IMR-90 (cell line): ENCODE results near the gene NXPE3.

Source experiments
- BHLHE40 ChIP-seq: fragments of 150-350 bp; IDR thresholded peaks from 2 replicates; pipeline ENCODE4 v1.6.1; 2016; ENCODE audit warnings: mild to moderate bottlenecking, low read depth, low read length
- CEBPB ChIP-seq: IDR thresholded peaks from 2 replicates; pipeline ENCODE4 v1.6.1; 2012; ENCODE audit warnings: low read depth, low read length, improper control_type of control experiment
- CHD1 ChIP-seq: IDR thresholded peaks from 2 replicates; pipeline ENCODE4 v1.6.1; 2012; ENCODE audit warnings: low read depth, low read length, improper control_type of control experiment
- FOS ChIP-seq: fragments of 150-350 bp; IDR thresholded peaks from 2 replicates; pipeline ENCODE4 v1.6.1; 2016; ENCODE audit warnings: low read depth, low read length
- MAFK ChIP-seq: IDR thresholded peaks from 2 replicates; pipeline ENCODE4 v1.6.1; 2012; ENCODE audit warnings: low read depth, low read length, improper control_type of control experiment
- MXI1 ChIP-seq: IDR thresholded peaks from 2 replicates; pipeline ENCODE4 v1.6.1; 2012; ENCODE audit warnings: low read depth, mild to moderate bottlenecking, low read length, moderate library complexity, borderline replicate concordance
- POLR2A ChIP-seq: IDR thresholded peaks from 2 replicates; pipeline ENCODE4 v1.6.1; 2012; ENCODE audit warnings: mild to moderate bottlenecking, low read depth, low read length
- RAD21 ChIP-seq: IDR thresholded peaks from 2 replicates; pipeline ENCODE4 v1.6.1; 2012; ENCODE audit warnings: low read length, improper control_type of control experiment
- RFX5 ChIP-seq: IDR thresholded peaks from 2 replicates; pipeline ENCODE4 v1.8.0; 2012; ENCODE audit warnings: low read depth, mild to moderate bottlenecking, low read length, moderate library complexity
- SMC3 ChIP-seq: fragments of 150-350 bp; IDR thresholded peaks from 2 replicates; pipeline ENCODE4 v1.6.1; 2016; ENCODE audit warnings: low read depth, mild to moderate bottlenecking, antibody characterized with exemption, low read length, moderate library complexity
- TF ChIP-seq, protein P1 (sequence below): conservative IDR thresholded peaks from 2 replicates; pipeline ENCODE4 v1.5.1; 2012; ENCODE audit warnings: mild to moderate bottlenecking, low read depth, low read length, improper control_type of control experiment
- TF ChIP-seq, protein P2 (sequence below): fragments of 150-350 bp; IDR thresholded peaks from 2 replicates; pipeline ENCODE4 v1.6.1; 2017; ENCODE audit warnings: mild to moderate bottlenecking, antibody characterized with exemption, low read length, low read depth
- TF ChIP-seq, protein P3 (sequence below): fragments of 150-350 bp; IDR thresholded peaks from 2 replicates; pipeline ENCODE4 v1.6.1; 2016; ENCODE audit warnings: low read depth, mild to moderate bottlenecking, low read length, moderate library complexity, borderline replicate concordance

DNA sequence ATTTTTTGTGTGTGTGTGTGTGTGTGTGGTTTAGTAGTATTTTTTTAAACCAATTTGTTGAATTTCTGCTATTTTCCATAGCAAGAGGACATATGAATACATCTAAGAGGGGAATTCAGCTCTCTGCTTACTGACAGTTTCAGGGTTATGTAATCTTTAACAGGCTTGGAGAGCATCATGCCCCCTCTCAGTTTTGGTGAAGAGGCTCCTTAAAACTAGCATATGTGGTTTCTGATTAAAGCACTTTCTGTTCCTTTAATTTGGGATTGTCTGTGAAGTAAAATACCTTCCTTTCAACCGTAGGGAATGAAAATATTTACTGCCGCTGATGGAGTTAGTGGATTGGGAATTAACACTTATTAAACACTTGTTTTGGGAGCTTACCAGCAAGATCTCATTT lies 50.9 kb downstream of the NXPE3 start:
- TF ChIP-seq, protein P1, sequence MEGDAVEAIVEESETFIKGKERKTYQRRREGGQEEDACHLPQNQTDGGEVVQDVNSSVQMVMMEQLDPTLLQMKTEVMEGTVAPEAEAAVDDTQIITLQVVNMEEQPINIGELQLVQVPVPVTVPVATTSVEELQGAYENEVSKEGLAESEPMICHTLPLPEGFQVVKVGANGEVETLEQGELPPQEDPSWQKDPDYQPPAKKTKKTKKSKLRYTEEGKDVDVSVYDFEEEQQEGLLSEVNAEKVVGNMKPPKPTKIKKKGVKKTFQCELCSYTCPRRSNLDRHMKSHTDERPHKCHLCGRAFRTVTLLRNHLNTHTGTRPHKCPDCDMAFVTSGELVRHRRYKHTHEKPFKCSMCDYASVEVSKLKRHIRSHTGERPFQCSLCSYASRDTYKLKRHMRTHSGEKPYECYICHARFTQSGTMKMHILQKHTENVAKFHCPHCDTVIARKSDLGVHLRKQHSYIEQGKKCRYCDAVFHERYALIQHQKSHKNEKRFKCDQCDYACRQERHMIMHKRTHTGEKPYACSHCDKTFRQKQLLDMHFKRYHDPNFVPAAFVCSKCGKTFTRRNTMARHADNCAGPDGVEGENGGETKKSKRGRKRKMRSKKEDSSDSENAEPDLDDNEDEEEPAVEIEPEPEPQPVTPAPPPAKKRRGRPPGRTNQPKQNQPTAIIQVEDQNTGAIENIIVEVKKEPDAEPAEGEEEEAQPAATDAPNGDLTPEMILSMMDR = no peak
- TF ChIP-seq POLR2A (no peak), FOS (no peak), BHLHE40 (no peak), CEBPB (no peak), RAD21 (no peak), MXI1 (no peak), RFX5 (no peak), CHD1 (no peak), SMC3 (no peak), MAFK (no peak)
- TF ChIP-seq, protein P2, sequence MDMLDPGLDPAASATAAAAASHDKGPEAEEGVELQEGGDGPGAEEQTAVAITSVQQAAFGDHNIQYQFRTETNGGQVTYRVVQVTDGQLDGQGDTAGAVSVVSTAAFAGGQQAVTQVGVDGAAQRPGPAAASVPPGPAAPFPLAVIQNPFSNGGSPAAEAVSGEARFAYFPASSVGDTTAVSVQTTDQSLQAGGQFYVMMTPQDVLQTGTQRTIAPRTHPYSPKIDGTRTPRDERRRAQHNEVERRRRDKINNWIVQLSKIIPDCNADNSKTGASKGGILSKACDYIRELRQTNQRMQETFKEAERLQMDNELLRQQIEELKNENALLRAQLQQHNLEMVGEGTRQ = no peak
- TF ChIP-seq, protein P3, sequence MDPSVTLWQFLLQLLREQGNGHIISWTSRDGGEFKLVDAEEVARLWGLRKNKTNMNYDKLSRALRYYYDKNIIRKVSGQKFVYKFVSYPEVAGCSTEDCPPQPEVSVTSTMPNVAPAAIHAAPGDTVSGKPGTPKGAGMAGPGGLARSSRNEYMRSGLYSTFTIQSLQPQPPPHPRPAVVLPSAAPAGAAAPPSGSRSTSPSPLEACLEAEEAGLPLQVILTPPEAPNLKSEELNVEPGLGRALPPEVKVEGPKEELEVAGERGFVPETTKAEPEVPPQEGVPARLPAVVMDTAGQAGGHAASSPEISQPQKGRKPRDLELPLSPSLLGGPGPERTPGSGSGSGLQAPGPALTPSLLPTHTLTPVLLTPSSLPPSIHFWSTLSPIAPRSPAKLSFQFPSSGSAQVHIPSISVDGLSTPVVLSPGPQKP = no peak
